Keratinocyte (primary cell): ENCODE measurements around the gene UBE2QL1. TPM values are rescaled to one million over a fixed set of nuclear protein-coding genes. Genes with fewer than 3 reads are reported as not detected.

Experiments used
- DNase-seq: peaks from one replicate; pipeline ENCODE4 v3.0.0-alpha.2; 2011; ENCODE audit warnings: low read depth, missing footprints, low spot score
- FAIRE-seq: peaks from 2 replicates; lab custom pipeline; 2011; peaks lifted over from hg19 to GRCh38; lab: Jason Lieb, UNC
- H2AFZ ChIP-seq: 2 replicates; pipeline ENCODE4 v1.6.0; 2012; ENCODE audit warnings: low read length, control low read depth, inconsistent platforms; ENCODE audit not compliant: control insufficient read depth
- H3K27ac ChIP-seq: 2 replicates; pipeline ENCODE4 v1.5.1; 2011; ENCODE audit warnings: low read length; ENCODE audit not compliant: control insufficient read depth, insufficient read depth
- H3K27me3 ChIP-seq: 3 replicates; pipeline ENCODE4 v1.6.0; 2011; ENCODE audit warnings: low read length; ENCODE audit not compliant: control insufficient read depth, insufficient read depth; ENCODE audit errors: extremely low read depth
- H3K36me3 ChIP-seq, 2 experiments: 2 replicates in 1 of 2; 3 replicates in 1 of 2; pipeline ENCODE4 v1.5.1; 2011; ENCODE audit warnings: low read length in 2 of 2, mild to moderate bottlenecking in 1 of 2; ENCODE audit not compliant: control insufficient read depth in 2 of 2, insufficient read depth in 2 of 2; ENCODE audit errors: extremely low read depth in 1 of 2
- H3K4me1 ChIP-seq: 3 replicates; pipeline ENCODE4 v1.5.1; 2011; ENCODE audit warnings: low read length; ENCODE audit not compliant: control insufficient read depth, insufficient read depth; ENCODE audit errors: extremely low read depth
- H3K4me2 ChIP-seq: 3 replicates; pipeline ENCODE4 v1.6.0; 2011; ENCODE audit warnings: low read depth, low read length; ENCODE audit not compliant: control insufficient read depth, insufficient read depth; ENCODE audit errors: extremely low read depth
- H3K4me3 ChIP-seq, 3 experiments: fragments of 200-600 bp in 1 of 3; sonication (generic) in 1 of 3; 2 replicates in 2 of 3; 3 replicates in 1 of 3; pipeline ENCODE4 v1.5.1; 2011 to 2016; ENCODE audit warnings: low read length in 3 of 3, mild to moderate bottlenecking in 3 of 3, control low read depth in 2 of 3, inconsistent platforms in 1 of 3, low read depth in 1 of 3, mixed read lengths in 1 of 3, mixed run types in 1 of 3, moderate library complexity in 1 of 3; ENCODE audit not compliant: control insufficient read depth in 2 of 3, insufficient read depth in 2 of 3; ENCODE audit errors: extremely low read depth in 1 of 3
- H3K79me2 ChIP-seq: 2 replicates; pipeline ENCODE4 v1.6.0; 2012; ENCODE audit warnings: low read length; ENCODE audit not compliant: control insufficient read depth, insufficient read depth
- H3K9ac ChIP-seq: 3 replicates; pipeline ENCODE4 v1.6.0; 2011; ENCODE audit warnings: low read length; ENCODE audit not compliant: control insufficient read depth, insufficient read depth; ENCODE audit errors: extremely low read depth
- H3K9me1 ChIP-seq: 3 replicates; pipeline ENCODE4 v1.6.0; 2011; ENCODE audit warnings: low read length; ENCODE audit not compliant: control insufficient read depth, insufficient read depth; ENCODE audit errors: extremely low read depth
- H3K9me3 ChIP-seq: 2 replicates; pipeline ENCODE4 v1.5.1; 2012; ENCODE audit warnings: low read depth, low read length; ENCODE audit not compliant: control insufficient read depth
- H4K20me1 ChIP-seq: 3 replicates; pipeline ENCODE4 v1.6.0; 2011; ENCODE audit warnings: low read length; ENCODE audit not compliant: control insufficient read depth, insufficient read depth; ENCODE audit errors: extremely low read depth
- EZH2 ChIP-seq: IDR thresholded peaks from one replicate; pipeline ENCODE4 v1.6.1; 2012; ENCODE audit warnings: inconsistent platforms, mild to moderate bottlenecking, low read length, moderate library complexity
- dilution Hi-C: fragments of 300-500 bp; cut with MboI; formaldehyde crosslinking; loops from one replicate; pipeline ENCODE4 v1.7.0; 2020; ENCODE audit warnings: low sequenced_read_pairs; ENCODE audit not compliant: extremely low pct_ligation_motif_present
- polyA plus RNA-seq, 5 experiments: library from polyadenylated mRNA; depleted of rRNA in 3 of 5; stranded (reverse) in 3 of 5; stranded (forward) in 1 of 5; unstranded in 1 of 5; fragments of >200 nt; gene quantifications; 1 replicate in 1 of 5; 2 replicates in 3 of 5; 3 replicates in 1 of 5; pipeline versions ENCODE4 v1.2.1 to v1.2.3, GENCODE V29; 2011 to 2012; ENCODE audit warnings: missing spikeins in 2 of 5, low read depth in 1 of 5, low replicate concordance in 1 of 5
- TF ChIP-seq, protein P1 (sequence below), 3 experiments: IDR thresholded peaks in 1 of 3; conservative IDR thresholded peaks in 1 of 3; optimal IDR thresholded peaks in 1 of 3; 2 replicates in 2 of 3; 3 replicates in 1 of 3; pipeline versions ENCODE3 to v1.5.1; 2011; ENCODE audit warnings: low read length in 3 of 3, mild to moderate bottlenecking in 3 of 3, moderate library complexity in 2 of 3, control low read depth in 1 of 3, inconsistent platforms in 1 of 3; ENCODE audit not compliant: insufficient read depth in 2 of 3; ENCODE audit errors: extremely low read depth in 1 of 3

Gene UBE2QL1
- polyA plus RNA-seq, 1 donor (not counting 4 experiments of a cell fraction or from before 2014, with no cell fraction given): not detected

DNA sequence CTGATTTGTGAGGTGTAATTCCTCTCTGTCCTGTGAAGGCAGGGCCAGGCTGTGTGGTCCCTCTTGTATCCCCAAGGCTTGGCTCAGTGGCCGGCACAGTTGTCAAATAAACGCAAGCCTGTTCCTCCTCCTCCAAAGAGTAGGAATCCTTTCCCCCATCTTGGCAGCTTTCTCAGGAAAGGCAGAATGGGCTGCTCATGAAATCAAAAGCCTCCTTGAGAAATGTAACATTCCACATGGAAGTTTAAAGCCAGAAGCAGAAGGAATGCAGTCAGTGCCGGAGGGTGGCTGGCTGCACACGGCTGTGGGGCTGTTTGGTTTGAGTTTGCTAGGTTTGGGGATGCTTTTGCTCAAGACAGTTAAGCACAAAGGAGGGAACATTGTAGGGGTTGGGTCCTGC, 35.8 kb upstream of the UBE2QL1 start:
- Histone ChIP-seq H3K4me3 (no peak overlapping the region), H3K9me1 (no peaks in the 10 kb centered on the region), H3K4me1 (no peaks in the 10 kb centered on the region), H3K4me2 (no peak overlapping the region), H3K9me3 (no peaks in the 10 kb centered on the region), H4K20me1 (no peaks in the 10 kb centered on the region), H3K27ac (no peak overlapping the region), H3K27me3 (no peaks in the 10 kb centered on the region), H3K9ac (no peak overlapping the region), H2AFZ (no peak overlapping the region), H3K36me3 (no peaks in the 10 kb centered on the region), H3K79me2 (no peaks in the 10 kb centered on the region)
- FAIRE-seq (no peak), DNase-seq (no peak)
- TF ChIP-seq EZH2: no peak
- TF ChIP-seq, protein P1, sequence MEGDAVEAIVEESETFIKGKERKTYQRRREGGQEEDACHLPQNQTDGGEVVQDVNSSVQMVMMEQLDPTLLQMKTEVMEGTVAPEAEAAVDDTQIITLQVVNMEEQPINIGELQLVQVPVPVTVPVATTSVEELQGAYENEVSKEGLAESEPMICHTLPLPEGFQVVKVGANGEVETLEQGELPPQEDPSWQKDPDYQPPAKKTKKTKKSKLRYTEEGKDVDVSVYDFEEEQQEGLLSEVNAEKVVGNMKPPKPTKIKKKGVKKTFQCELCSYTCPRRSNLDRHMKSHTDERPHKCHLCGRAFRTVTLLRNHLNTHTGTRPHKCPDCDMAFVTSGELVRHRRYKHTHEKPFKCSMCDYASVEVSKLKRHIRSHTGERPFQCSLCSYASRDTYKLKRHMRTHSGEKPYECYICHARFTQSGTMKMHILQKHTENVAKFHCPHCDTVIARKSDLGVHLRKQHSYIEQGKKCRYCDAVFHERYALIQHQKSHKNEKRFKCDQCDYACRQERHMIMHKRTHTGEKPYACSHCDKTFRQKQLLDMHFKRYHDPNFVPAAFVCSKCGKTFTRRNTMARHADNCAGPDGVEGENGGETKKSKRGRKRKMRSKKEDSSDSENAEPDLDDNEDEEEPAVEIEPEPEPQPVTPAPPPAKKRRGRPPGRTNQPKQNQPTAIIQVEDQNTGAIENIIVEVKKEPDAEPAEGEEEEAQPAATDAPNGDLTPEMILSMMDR (optimal IDR thresholded peaks at IDR 0.05 in 1 of 3, IDR thresholded peaks at IDR 0.05 in 1 of 3, conservative IDR thresholded peaks at IDR 0.05 in 1 of 3; ENCODE audit: extremely low read depth in 1 of 3, insufficient read depth in 2 of 3, low read length in 3 of 3): no peak
- dilution Hi-C loops: no loop called here

DNA sequence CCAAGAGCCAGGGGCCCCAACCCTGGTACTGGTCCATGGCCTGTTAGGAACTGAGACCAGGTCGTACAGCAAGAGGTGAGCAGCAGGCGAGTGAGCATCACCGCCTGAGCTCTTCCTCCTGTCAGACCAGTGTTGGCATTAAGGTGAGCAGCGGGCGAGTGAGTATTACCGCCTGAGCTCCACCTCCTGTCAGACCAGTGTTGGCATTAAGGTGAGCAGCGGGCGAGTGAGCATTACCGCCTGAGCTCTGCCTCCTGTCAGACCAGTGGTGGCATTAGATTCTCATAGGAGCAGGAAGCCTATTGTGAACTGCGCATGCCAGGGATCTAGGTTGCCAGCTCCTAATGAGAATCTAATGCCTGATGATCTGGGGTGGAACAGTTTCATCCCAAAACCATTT, 31.0 kb upstream of the UBE2QL1 start:
- Histone ChIP-seq H3K36me3 (no peaks in the 10 kb centered on the region), H4K20me1 (no peaks in the 10 kb centered on the region), H3K27me3 (no peaks in the 10 kb centered on the region), H3K9me3 (no peaks in the 10 kb centered on the region), H3K4me1 (no peaks in the 10 kb centered on the region), H3K9ac (no peak overlapping the region), H2AFZ (no peak overlapping the region), H3K4me2 (no peak overlapping the region), H3K9me1 (no peaks in the 10 kb centered on the region), H3K4me3 (no peak overlapping the region), H3K27ac (no peak overlapping the region), H3K79me2 (no peaks in the 10 kb centered on the region)
- TF ChIP-seq EZH2: no peak
- TF ChIP-seq, protein P1 (optimal IDR thresholded peaks at IDR 0.05 in 1 of 3, IDR thresholded peaks at IDR 0.05 in 1 of 3, conservative IDR thresholded peaks at IDR 0.05 in 1 of 3; ENCODE audit: extremely low read depth in 1 of 3, insufficient read depth in 2 of 3, low read length in 3 of 3): no peak
- DNase-seq: no peak
- dilution Hi-C loops: no loop called here
- no peak for FAIRE-seq
